Fibroblast of skin of left quadriceps (primary cell): ENCODE results near the gene MTHFD1L.

ENCODE experiments used
- DNase-seq, 2 experiments: peaks; one replicate each; pipeline ENCODE4 v3.0.0-alpha.2; 2013; ENCODE audit warnings: low read depth in 2 of 2

The MTHFD1L gene

GRCh38 chr6:150866147-150866990 lies 867 bp downstream of the MTHFD1L start:
- DNase-seq: peak; percentile 88 to 90

- DNase-seq: no peak
Measured at GRCh38 chr6:150866991-150867501, 1.5 kb downstream of the MTHFD1L start.

- DNase-seq: no peak
Measured at GRCh38 chr6:150868759-150869158, 3.3 kb downstream of the MTHFD1L start.

DNA sequence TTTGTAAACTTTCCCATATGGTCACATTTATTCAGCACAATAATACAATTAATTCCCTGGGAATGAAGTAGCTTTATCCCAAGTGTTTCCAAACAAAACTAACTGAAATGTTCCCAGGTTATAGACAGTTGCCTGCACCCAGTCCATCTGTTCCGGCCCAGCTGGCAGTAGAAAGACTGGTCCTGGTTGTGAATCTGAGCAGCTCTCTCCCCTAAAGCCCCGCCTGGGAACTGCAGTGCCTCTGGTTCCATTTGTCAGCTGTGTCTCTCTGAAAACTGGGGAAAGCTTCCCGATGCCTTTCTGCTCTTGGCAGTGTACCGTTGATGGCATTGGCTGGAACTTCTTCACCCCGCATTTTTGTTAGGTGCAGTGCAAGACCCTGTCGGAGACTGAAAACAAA lies 8.7 kb downstream of the MTHFD1L start:
- DNase-seq: no peak

- no peak for DNase-seq
Measured at GRCh38 chr6:150875841-150876240, 10.3 kb downstream of the MTHFD1L start.

GRCh38 chr6:150876598-150876997 lies 11.1 kb downstream of the MTHFD1L start:
- DNase-seq: no peak

DNA sequence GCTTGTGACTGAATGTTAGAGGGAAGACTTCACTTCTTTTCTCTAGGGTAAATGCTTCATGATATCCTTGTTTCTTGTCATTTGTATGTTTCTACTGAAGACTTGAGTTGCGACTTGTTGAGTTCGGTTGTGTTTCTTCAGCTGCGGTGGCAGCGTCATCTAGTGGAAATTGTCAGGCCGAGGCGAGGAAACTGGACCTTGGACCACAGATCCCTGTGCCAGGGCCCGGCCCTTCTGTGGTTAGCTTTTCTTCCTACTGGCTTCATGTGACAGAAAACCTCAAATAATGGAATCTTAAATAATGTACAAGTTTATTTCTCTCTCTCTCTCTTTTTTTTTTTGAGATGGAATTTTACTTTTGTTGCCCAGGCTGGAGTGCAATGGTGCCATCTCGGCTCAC lies 12.4 kb downstream of the MTHFD1L start:
- DNase-seq: no peak

GRCh38 chr6:150878347-150879213 lies 13.1 kb downstream of the MTHFD1L start:
- no peak for DNase-seq

DNA sequence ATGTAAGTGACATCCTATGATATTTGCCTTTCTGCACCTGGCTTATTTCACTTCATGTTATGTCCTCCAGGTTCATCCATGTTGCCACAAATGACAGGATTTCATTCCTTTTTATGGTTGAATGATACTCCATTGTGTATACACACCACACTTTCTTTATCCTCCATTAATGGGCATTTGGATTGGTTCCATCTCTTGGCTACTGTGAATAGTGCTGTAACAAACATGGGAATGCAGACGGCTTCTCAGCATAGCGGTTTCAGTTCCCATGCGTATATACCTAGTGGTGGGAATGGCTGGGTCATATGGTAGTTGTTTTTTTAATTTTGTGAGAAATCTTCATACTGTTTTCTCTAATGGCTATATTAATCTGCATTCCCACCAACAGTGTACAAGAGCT lies 14.8 kb downstream of the MTHFD1L start:
- no peak for DNase-seq

- DNase-seq: peak; percentile 79
Measured at GRCh38 chr6:150881911-150882481, 16.5 kb downstream of the MTHFD1L start.

- DNase-seq: peak in 1 of 2 experiments; percentile 20
Measured at GRCh38 chr6:150883521-150883920, 18.0 kb downstream of the MTHFD1L start.

- no peak for DNase-seq
Measured at GRCh38 chr6:150886155-150886554, 20.7 kb downstream of the MTHFD1L start.

DNA sequence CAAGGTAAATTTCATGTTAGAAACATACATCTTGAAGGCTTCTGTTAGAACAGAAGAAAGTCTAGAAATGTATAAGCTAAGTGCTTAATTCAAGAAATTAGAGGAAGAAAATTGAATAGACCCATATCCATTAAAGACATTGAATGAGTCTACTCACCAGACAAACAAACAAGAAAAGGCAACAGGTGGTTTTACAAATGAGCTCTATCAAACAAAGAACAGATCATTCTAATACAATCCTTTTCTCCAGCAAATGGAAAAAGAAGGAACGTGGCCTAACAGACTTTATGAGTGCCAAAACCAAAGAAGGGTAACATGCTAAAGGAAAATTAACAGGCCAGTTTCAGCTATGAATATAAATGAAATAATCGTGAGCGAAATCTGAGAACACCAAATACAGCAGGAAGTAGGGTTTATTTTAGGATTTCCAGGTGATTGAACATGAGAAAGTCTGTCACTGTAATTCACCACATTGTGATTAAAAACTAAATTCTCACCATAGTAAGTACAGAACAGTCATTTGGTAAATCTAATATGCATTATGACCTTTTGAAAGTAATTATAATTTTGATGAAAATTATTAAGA lies 22.6 kb downstream of the MTHFD1L start:
- no peak for DNase-seq

- DNase-seq: no peak
Measured at GRCh38 chr6:150890346-150890745, 24.8 kb downstream of the MTHFD1L start.

DNA sequence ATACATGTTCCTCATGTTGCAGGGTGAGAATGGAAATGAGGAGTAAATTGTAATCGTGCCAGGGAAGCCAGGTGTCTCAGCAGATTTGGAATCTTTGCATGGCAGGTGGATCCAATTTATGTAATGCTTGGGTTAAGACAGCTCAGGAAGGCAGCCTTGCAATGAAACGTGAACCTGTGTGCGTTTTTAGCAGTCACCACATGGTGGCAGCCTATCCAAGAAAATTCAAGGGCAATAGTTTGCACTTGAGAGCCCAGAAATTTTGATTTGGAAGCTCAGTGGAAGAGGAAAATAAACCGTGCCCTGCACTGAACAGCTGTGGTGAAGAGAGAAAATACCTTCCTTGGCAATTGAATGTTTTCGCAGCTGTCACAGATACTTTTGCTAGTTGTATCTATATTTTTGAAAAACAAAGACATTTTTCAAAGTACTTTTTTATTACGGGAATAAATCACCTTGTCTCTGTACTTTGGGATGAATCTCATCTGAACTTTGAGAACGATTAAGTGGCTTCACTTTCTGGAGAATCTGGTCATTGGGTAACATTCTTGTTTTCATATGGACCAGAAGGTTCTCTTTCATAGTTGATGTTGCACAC lies 26.5 kb downstream of the MTHFD1L start:
- DNase-seq: peak; percentile 59 to 65

GRCh38 chr6:150894191-150894744 lies 28.8 kb downstream of the MTHFD1L start:
- no peak for DNase-seq

- DNase-seq: peak in 1 of 2 experiments; percentile 42
Measured at GRCh38 chr6:150894935-150895552, 29.5 kb downstream of the MTHFD1L start.

DNA sequence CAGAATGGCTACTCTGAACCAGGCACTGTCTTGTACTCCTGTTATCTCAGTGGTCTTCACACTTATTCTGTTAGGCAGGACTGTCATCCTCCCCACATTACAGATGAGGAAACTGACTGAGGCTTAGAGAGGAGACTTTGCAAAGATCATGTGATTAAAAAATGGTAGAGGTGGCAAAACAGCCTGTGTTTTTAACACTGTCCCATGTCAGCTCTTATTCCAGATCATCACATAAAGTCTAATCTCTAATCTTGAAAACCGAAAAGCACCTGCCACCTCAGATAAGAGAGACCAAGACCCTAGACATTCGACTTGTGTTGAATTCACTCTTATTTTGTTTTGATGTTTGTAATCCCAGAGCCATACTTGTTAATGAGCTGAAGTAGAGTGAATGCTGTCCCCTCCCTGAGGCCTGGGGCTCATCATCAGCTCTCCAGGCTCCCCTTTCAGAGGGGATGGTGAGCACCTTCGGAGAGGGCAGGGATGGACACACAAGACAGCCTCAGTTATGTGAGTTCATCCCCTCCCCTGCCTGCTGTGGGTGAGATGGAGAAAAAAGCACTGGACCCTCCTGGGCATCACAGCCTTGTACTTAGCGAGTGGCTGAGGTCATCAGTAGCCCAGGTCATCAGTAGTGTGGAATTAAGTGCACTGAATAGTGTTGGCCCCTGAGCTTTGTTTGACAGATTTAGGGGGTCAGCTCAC lies 30.6 kb downstream of the MTHFD1L start:
- no peak for DNase-seq

DNA sequence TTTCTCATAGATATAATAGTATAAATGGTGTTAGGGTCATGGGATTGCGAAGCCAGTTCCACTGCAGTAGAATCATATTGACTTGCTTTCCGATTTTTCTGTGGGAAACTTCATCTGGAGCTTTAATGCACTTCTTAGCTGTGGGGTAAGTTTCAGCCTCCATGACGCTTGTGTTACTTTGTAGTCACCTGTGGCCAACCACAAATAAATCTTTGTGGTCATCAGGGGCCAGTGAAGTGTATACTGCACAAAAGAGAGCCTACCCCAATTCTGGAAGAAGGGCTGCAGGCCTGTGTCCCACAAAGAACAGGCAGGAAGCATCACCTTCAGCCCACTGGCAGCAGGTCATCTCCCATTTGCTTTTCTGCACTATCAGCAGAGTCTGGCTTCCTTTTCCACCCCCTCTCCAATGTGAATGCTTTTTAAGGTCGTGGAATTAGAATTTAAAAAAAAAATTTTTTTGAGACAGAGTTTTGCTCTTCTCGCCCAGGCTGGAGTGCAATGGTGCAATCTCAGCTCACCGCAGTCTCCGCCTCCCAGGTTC lies 32.0 kb downstream of the MTHFD1L start:
- no peak for DNase-seq
